Thymus (tissue), 14 donors: Measurements from ENCODE around the gene TNFRSF1B. TPM values are rescaled to one million over a fixed set of nuclear protein-coding genes. Genes with fewer than 3 reads are reported as not detected.
A peak's percentile ranks its signal among the peaks of the same experiment; 100 is the strongest.

Source experiments
- DNase-seq, 9 donors: peaks; one replicate each; pipeline ENCODE4 v3.0.0-alpha.2; 2013; ENCODE audit warnings: low spot score in 9 of 9, low read depth in 6 of 9, missing footprints in 1 of 9
- H3K27ac ChIP-seq, 2 donors: one replicate each; pipeline ENCODE4 v1.5.1; 2013; ENCODE audit warnings: control low read depth in 1 of 2, low read depth in 1 of 2, low read length in 1 of 2, mild to moderate bottlenecking in 1 of 2, moderate library complexity in 1 of 2
- H3K27me3 ChIP-seq, 2 donors: one replicate each; pipeline ENCODE4 v1.5.1; 2013; ENCODE audit warnings: low read length in 1 of 2; ENCODE audit not compliant: control insufficient read depth in 2 of 2, insufficient read depth in 1 of 2
- H3K36me3 ChIP-seq, 2 donors: one replicate each; pipeline ENCODE4 v1.5.1; 2013; ENCODE audit warnings: low read length in 1 of 2, mild to moderate bottlenecking in 1 of 2, moderate library complexity in 1 of 2; ENCODE audit not compliant: control insufficient read depth in 2 of 2, insufficient read depth in 2 of 2
- H3K4me1 ChIP-seq, 2 donors: one replicate each; pipeline ENCODE4 v1.5.1; 2013; ENCODE audit warnings: low read length in 2 of 2; ENCODE audit not compliant: control insufficient read depth in 2 of 2, insufficient read depth in 2 of 2
- H3K4me3 ChIP-seq, 2 donors: one replicate each; pipeline ENCODE4 v1.5.1; 2013; ENCODE audit warnings: low read length in 2 of 2, control low read depth in 1 of 2, mild to moderate bottlenecking in 1 of 2
- H3K9me3 ChIP-seq, 2 donors: one replicate each; pipeline ENCODE4 v1.5.1; 2013; ENCODE audit warnings: low read length in 1 of 2, mild to moderate bottlenecking in 1 of 2; ENCODE audit not compliant: control insufficient read depth in 2 of 2, insufficient read depth in 1 of 2
- WGBS: extraction: QIAGEN DNeasy Blood & Tissue Kit; methylation state at CpG from one replicate; pipeline ENCODE4 v1.1.7; 2013; 5-methylcytosine and 5-hydroxymethylcytosine counted together
- long read RNA-seq, 10 donors: transcript quantifications; one replicate each; lab custom pipeline, GENCODE V29; 2026
- polyA plus RNA-seq: library from polyadenylated mRNA; stranded (reverse); fragments of 200-250 nt; gene quantifications from one replicate; pipeline ENCODE4 v1.2.3, GENCODE V29; 2013
- total RNA-seq: library from RNA; stranded (reverse); fragments of 120-200 nt; gene quantifications from one replicate; pipeline ENCODE4 v1.2.4, GENCODE V29; 2013
- donor health status: healthy.

TNFRSF1B gene
- 19.1 TPM for total RNA-seq
- 35.4 TPM for polyA plus RNA-seq
- long read RNA-seq, donor 1, result 0 reads
- long read RNA-seq, donor 2, transcript TNFRSF1B-201 (10 exons, 3,683 nt), result major isoform, 14 of 28 reads
- long read RNA-seq, donor 2, partial matches to known transcripts, result 14 of 28 reads
- long read RNA-seq, donor 2, other reads (novel, unspliced or antisense), result 0 of 28 reads
- long read RNA-seq, donor 3, transcript TNFRSF1B-201 (10 exons, 3,683 nt), result major isoform, 5 of 23 reads
- long read RNA-seq, donor 3, partial matches to known transcripts, result 18 of 23 reads
- long read RNA-seq, donor 3, other reads (novel, unspliced or antisense), result 0 of 23 reads
- long read RNA-seq, donor 4, partial matches to known transcripts, result 5 of 6 reads
- long read RNA-seq, donor 4, other reads (novel, unspliced or antisense), result 0 of 6 reads
- long read RNA-seq, donor 5, partial matches to known transcripts, result 15 of 19 reads
- long read RNA-seq, donor 5, other reads (novel, unspliced or antisense), result 0 of 19 reads
- long read RNA-seq, donor 6, transcript TNFRSF1B-201 (10 exons, 3,683 nt), result major isoform, 5 of 13 reads
- long read RNA-seq, donor 6, partial matches to known transcripts, result 8 of 13 reads
- long read RNA-seq, donor 6, other reads (novel, unspliced or antisense), result 0 of 13 reads
- long read RNA-seq, donor 7, partial matches to known transcripts, result 7 of 8 reads
- long read RNA-seq, donor 7, other reads (novel, unspliced or antisense), result 0 of 8 reads
- long read RNA-seq, donor 8, partial matches to known transcripts, result 9 of 11 reads
- long read RNA-seq, donor 8, other reads (novel, unspliced or antisense), result 0 of 11 reads
- long read RNA-seq, donor 9, partial matches to known transcripts, result 7 of 10 reads
- long read RNA-seq, donor 9, other reads (novel, unspliced or antisense), result 0 of 10 reads
- long read RNA-seq, donor 10, partial matches to known transcripts, result 14 of 16 reads
- long read RNA-seq, donor 10, other reads (novel, unspliced or antisense), result 0 of 16 reads

DNA sequence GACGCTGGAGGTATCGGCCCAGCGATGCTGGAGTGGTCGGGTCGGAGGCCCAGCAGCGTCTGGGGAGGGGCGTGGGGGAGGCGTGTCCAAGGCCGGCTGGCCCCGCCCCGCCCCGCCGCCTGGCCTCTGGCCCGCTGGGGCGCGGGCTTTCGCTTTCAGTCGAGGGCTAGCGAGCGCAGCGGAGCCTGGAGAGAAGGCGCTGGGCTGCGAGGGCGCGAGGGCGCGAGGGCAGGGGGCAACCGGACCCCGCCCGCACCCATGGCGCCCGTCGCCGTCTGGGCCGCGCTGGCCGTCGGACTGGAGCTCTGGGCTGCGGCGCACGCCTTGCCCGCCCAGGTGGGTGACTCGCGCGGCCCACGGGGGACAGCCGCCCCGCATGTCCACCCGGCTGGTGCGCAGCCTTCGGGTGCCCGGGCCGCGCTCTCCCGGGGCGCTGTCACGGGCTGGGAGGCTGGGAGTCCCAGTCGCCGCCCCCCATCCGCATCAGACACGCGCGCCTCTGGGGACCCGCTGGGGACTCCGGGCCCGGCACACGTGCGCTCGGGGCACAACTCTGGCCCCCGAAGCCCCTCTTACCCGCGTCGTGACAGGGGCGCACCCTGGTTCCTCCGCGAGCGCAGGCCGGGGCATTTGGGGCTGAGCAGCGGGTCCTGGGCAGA, at the start of gene TNFRSF1B:
Gene TNFRSF1B, plus strand, starts transcription at position 158 of the 659 bp plus-strand sequence. Its CDS starts 101 bp downstream, at position 259.
- peak within 1 kb of the TSS; percentile 45 to 55 for H3K4me3 ChIP-seq
- peak in 1 of 9 donors; percentile 53 for DNase-seq
- H3K27ac ChIP-seq, result peak within 1 kb of the TSS; percentile 47 to 81
- H3K9me3 ChIP-seq, result no peaks in the 10 kb centered on the region
- no peaks in the 10 kb centered on the region for H3K36me3 ChIP-seq
- H3K27me3 ChIP-seq, result peaks cover 17 to 52% of the 10 kb centered on the region in 2 donors
- WGBS, result under 1% methylated on average over 79 of the region's 79 CpGs
- H3K4me1 ChIP-seq, result peaks cover 4 to 21% of the 10 kb centered on the region in 2 donors

- Histone ChIP-seq H3K9me3 (no peaks in the 10 kb centered on the region), H3K4me1 (peaks cover 0 to 24% of the 10 kb centered on the region in 2 donors), H3K36me3 (no peaks in the 10 kb centered on the region), H3K27me3 (peaks cover 0 to 8% of the 10 kb centered on the region in 2 donors), H3K27ac (no peak overlapping the region), H3K4me3 (no peak overlapping the region)
- WGBS, result 77% methylated on average over 12 of the region's 12 CpGs
- DNase-seq, result peak in 1 of 9 donors; percentile 43
Measured at GRCh38 chr1:12121212-12122003, 45.4 kb upstream of the TNFRSF1B start.

DNA sequence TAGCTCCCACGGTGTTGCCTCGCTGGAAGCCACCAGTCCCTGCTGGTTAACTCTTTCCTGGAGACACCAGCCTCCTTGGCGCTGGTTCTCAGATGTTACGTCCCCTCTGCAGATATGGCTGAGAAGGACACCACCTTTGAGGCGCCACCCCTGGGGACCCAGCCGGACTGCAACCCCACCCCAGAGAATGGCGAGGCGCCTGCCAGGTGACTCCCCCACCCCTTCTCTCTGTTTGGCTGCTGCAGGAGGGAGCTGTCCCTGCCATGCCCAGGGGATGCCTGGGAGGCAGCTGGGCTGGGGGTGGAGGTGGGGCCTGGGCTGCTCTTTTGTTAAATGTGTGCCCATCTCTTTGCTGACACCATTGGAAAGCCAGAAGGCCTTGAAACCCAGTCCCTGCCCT, 43.6 kb upstream of the TNFRSF1B start:
- Histone ChIP-seq H3K27me3 (peaks cover 0 to 8% of the 10 kb centered on the region in 2 donors), H3K4me1 (peaks cover 0 to 29% of the 10 kb centered on the region in 2 donors), H3K9me3 (no peaks in the 10 kb centered on the region), H3K36me3 (no peaks in the 10 kb centered on the region), H3K27ac (no peak overlapping the region), H3K4me3 (no peak overlapping the region)
- WGBS, result 88% methylated on average over 8 of the region's 8 CpGs
- no peak for DNase-seq

DNA sequence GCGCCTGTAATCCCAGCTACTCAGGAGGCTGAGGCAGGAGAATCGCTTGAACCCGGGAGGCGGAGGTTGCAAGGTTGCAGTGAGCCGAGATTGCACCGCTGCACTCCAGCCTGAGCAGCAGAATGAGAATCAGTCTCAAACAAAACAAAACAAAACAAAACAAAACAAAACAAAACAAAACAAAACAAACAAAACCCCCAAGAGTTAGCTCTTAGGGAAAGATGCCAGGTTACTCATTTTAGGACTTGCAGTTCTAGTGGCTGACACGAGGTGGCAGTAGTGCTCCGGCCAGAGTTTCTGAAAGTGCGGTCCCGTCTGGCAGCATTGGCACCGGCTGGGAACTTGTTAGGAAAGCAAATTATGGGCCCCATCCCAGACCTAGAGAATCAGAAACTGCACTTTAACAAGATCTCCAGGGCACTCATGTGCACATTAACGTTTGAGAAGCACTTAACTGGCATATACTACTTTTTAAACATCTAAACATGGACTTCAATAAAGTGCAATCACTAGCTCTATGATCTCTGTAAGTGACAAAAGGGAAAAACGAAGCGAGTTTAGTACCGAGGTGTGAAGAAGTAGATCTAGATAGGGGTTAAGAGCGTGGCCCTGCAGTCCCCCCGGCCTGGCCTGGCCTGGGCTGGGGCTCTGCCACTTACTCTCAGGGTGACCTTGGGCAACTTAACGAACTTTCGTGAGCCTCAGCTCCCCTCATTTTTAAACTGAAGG, 41.9 kb upstream of the TNFRSF1B start:
- Histone ChIP-seq H3K36me3 (no peaks in the 10 kb centered on the region), H3K4me1 (peaks cover 0 to 29% of the 10 kb centered on the region in 2 donors), H3K9me3 (no peaks in the 10 kb centered on the region), H3K4me3 (no peak overlapping the region), H3K27ac (no peak overlapping the region), H3K27me3 (peaks cover 0 to 8% of the 10 kb centered on the region in 2 donors)
- WGBS, result 55% methylated on average over 19 of the region's 19 CpGs
- peak; percentile 30 to 80 (median 59) for DNase-seq

GRCh38 chr1:12125422-12126355, 41.1 kb upstream of the TNFRSF1B start:
- Histone ChIP-seq H3K4me3 (no peak overlapping the region), H3K36me3 (no peaks in the 10 kb centered on the region), H3K9me3 (no peaks in the 10 kb centered on the region), H3K4me1 (peaks cover 0 to 28% of the 10 kb centered on the region in 2 donors), H3K27me3 (peaks cover 0 to 8% of the 10 kb centered on the region in 2 donors), H3K27ac (no peak overlapping the region)
- 79% methylated on average over 24 of the region's 24 CpGs for WGBS
- DNase-seq, result no peak

GRCh38 chr1:12126781-12127180, 40.0 kb upstream of the TNFRSF1B start:
- Histone ChIP-seq H3K4me1 (peaks cover 0 to 18% of the 10 kb centered on the region in 2 donors), H3K27ac (no peak overlapping the region), H3K27me3 (peaks cover 0 to 8% of the 10 kb centered on the region in 2 donors), H3K4me3 (no peak overlapping the region), H3K9me3 (no peaks in the 10 kb centered on the region), H3K36me3 (no peaks in the 10 kb centered on the region)
- 91% methylated on average over 9 of the region's 9 CpGs for WGBS
- DNase-seq, result no peak

- Histone ChIP-seq H3K4me1 (peaks cover 0 to 21% of the 10 kb centered on the region in 2 donors), H3K27me3 (peaks cover 0 to 8% of the 10 kb centered on the region in 2 donors), H3K4me3 (no peak overlapping the region), H3K36me3 (no peaks in the 10 kb centered on the region), H3K27ac (peak overlapping the region in 1 of 2 donors; percentile 42), H3K9me3 (no peaks in the 10 kb centered on the region)
- WGBS, result 94% methylated on average over 10 of the region's 10 CpGs
- peak in 1 of 9 donors; percentile 36 for DNase-seq
Measured at GRCh38 chr1:12127206-12127810, 39.5 kb upstream of the TNFRSF1B start.
